ENCODE results near the gene ZNF33B. TPM values are rescaled to one million over a fixed set of nuclear protein-coding genes. Genes with fewer than 3 reads are reported as not detected.
A peak's percentile ranks its signal among the peaks of the same experiment; 100 is the strongest.

Gene ZNF33B
- total RNA-seq, 1 experiment from 2014 or later: 22.7 TPM

DNA sequence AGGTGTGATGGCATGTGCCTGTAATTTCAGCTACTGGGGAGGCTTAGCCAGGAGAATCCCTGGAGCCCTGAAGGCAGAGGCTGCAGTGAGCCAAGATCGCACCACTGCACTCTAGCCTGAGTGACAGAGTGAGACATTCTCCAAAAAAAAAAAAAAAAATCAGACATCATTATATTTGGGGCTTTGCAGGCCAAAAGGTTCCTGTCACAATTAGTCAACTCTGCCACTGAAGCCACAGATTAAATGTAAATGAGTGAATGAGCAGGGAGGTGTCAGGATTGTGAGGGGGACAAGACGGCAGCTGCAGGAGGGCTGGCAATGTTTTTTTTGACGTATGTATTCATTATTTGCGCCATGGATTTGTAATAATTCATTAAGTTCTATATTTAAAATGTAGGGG is 3.3 kb downstream of the ZNF33B start:
- no peak overlapping the region for H3K4me3 Mint-ChIP-seq
- no peak overlapping the region for H3K27ac Mint-ChIP-seq
- no peaks in the 10 kb centered on the region for H3K27me3 Mint-ChIP-seq (ENCODE audit: low read depth)
- peaks cover 23% of the 10 kb centered on the region for H3K4me1 Mint-ChIP-seq
- CTCF ChIA-PET: no interaction called here
- no peak for DNase-seq (ENCODE audit: low spot score)
- POLR2A ChIA-PET: no interaction called here
- H3K36me3 Mint-ChIP-seq: peaks cover 44% of the 10 kb centered on the region
- no peak for ATAC-seq
- TF ChIP-seq, protein P1, sequence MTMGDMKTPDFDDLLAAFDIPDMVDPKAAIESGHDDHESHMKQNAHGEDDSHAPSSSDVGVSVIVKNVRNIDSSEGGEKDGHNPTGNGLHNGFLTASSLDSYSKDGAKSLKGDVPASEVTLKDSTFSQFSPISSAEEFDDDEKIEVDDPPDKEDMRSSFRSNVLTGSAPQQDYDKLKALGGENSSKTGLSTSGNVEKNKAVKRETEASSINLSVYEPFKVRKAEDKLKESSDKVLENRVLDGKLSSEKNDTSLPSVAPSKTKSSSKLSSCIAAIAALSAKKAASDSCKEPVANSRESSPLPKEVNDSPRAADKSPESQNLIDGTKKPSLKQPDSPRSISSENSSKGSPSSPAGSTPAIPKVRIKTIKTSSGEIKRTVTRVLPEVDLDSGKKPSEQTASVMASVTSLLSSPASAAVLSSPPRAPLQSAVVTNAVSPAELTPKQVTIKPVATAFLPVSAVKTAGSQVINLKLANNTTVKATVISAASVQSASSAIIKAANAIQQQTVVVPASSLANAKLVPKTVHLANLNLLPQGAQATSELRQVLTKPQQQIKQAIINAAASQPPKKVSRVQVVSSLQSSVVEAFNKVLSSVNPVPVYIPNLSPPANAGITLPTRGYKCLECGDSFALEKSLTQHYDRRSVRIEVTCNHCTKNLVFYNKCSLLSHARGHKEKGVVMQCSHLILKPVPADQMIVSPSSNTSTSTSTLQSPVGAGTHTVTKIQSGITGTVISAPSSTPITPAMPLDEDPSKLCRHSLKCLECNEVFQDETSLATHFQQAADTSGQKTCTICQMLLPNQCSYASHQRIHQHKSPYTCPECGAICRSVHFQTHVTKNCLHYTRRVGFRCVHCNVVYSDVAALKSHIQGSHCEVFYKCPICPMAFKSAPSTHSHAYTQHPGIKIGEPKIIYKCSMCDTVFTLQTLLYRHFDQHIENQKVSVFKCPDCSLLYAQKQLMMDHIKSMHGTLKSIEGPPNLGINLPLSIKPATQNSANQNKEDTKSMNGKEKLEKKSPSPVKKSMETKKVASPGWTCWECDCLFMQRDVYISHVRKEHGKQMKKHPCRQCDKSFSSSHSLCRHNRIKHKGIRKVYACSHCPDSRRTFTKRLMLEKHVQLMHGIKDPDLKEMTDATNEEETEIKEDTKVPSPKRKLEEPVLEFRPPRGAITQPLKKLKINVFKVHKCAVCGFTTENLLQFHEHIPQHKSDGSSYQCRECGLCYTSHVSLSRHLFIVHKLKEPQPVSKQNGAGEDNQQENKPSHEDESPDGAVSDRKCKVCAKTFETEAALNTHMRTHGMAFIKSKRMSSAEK (CRISPR knock-in tag; IDR thresholded peaks at IDR 0.05; ENCODE audit: borderline replicate concordance): no peak
- TF ChIP-seq, protein P2, sequence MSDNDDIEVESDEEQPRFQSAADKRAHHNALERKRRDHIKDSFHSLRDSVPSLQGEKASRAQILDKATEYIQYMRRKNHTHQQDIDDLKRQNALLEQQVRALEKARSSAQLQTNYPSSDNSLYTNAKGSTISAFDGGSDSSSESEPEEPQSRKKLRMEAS (CRISPR knock-in tag; IDR thresholded peaks at IDR 0.05): no peak
- TF ChIP-seq GTF2I (CRISPR knock-in tag; conservative IDR thresholded peaks at IDR 0.05) (no peak), TP53 (CRISPR knock-in tag; IDR thresholded peaks at IDR 0.05) (no peak), TEAD4 (CRISPR knock-in tag; IDR thresholded peaks at IDR 0.05) (no peak), PRRX2 (CRISPR knock-in tag; IDR thresholded peaks at IDR 0.05) (no peak), NFE2L1 (CRISPR knock-in tag; IDR thresholded peaks at IDR 0.05) (no peak)
- TF ChIP-seq, protein P3, sequence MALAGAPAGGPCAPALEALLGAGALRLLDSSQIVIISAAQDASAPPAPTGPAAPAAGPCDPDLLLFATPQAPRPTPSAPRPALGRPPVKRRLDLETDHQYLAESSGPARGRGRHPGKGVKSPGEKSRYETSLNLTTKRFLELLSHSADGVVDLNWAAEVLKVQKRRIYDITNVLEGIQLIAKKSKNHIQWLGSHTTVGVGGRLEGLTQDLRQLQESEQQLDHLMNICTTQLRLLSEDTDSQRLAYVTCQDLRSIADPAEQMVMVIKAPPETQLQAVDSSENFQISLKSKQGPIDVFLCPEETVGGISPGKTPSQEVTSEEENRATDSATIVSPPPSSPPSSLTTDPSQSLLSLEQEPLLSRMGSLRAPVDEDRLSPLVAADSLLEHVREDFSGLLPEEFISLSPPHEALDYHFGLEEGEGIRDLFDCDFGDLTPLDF (CRISPR knock-in tag; IDR thresholded peaks at IDR 0.05): no peak
- TF ChIP-seq, protein P4, sequence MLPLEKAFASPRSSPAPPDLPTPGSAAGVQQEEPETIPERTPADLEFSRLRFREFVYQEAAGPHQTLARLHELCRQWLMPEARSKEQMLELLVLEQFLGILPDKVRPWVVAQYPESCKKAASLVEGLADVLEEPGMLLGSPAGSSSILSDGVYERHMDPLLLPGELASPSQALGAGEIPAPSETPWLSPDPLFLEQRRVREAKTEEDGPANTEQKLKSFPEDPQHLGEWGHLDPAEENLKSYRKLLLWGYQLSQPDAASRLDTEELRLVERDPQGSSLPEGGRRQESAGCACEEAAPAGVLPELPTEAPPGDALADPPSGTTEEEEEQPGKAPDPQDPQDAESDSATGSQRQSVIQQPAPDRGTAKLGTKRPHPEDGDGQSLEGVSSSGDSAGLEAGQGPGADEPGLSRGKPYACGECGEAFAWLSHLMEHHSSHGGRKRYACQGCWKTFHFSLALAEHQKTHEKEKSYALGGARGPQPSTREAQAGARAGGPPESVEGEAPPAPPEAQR (CRISPR knock-in tag; IDR thresholded peaks at IDR 0.05): no peak
- H3K9me3 Mint-ChIP-seq: no peaks in the 10 kb centered on the region

DNA sequence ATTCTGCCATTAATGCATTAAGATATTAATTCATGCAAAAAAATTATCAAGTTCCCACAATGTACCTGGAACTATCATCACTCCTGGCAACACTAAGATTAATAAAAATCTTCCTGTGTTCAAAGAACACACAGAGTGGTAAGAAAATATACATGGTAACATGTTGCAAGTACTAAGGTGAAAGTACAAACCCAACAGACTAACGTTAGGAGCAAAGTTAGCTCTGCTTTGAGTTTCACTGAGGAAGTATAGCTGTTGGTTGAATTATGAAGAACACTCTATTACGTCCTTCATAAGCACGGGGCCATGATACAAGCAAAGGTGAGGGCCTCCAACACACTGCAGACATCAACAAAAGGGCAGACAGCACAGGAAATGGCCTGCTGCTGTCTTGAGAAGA is 5.8 kb downstream of the ZNF33B start:
- peaks cover 17% of the 10 kb centered on the region for H3K4me1 Mint-ChIP-seq
- CTCF ChIA-PET: no interaction called here
- peaks cover 61% of the 10 kb centered on the region for H3K36me3 Mint-ChIP-seq
- H3K27me3 Mint-ChIP-seq (ENCODE audit: low read depth): no peaks in the 10 kb centered on the region
- POLR2A ChIA-PET: no interaction called here
- DNase-seq (ENCODE audit: low spot score) (no peak), ATAC-seq (no peak)
- H3K9me3 Mint-ChIP-seq: no peaks in the 10 kb centered on the region
- H3K27ac Mint-ChIP-seq: peak overlapping the region; percentile 32; the same call in 1 of the 2 replicates
- H3K4me3 Mint-ChIP-seq: no peak overlapping the region
- TF ChIP-seq GABPB1 (CRISPR knock-in tag; IDR thresholded peaks at IDR 0.05) (no peak), OVOL2 (CRISPR knock-in tag; IDR thresholded peaks at IDR 0.05; ENCODE audit: borderline replicate concordance) (no peak), EMX1 (CRISPR knock-in tag; IDR thresholded peaks at IDR 0.05) (no peak), HMGA2 (CRISPR knock-in tag; IDR thresholded peaks at IDR 0.05) (no peak), NR1H2 (CRISPR knock-in tag; IDR thresholded peaks at IDR 0.05) (no peak), KAT7 (CRISPR knock-in tag; IDR thresholded peaks at IDR 0.05; ENCODE audit: borderline replicate concordance) (no peak), CBFB (CRISPR knock-in tag; IDR thresholded peaks at IDR 0.05; ENCODE audit: low read depth) (no peak), ZNF219 (CRISPR knock-in tag; IDR thresholded peaks at IDR 0.05; ENCODE audit: borderline replicate concordance) (no peak), SMAD3 (CRISPR knock-in tag; IDR thresholded peaks at IDR 0.05; ENCODE audit: borderline replicate concordance) (no peak), NR2C2 (CRISPR knock-in tag; IDR thresholded peaks at IDR 0.05) (no peak), ETV6 (CRISPR knock-in tag; IDR thresholded peaks at IDR 0.05) (no peak), RORB (CRISPR knock-in tag; IDR thresholded peaks at IDR 0.05) (no peak)
- TF ChIP-seq, protein P5, sequence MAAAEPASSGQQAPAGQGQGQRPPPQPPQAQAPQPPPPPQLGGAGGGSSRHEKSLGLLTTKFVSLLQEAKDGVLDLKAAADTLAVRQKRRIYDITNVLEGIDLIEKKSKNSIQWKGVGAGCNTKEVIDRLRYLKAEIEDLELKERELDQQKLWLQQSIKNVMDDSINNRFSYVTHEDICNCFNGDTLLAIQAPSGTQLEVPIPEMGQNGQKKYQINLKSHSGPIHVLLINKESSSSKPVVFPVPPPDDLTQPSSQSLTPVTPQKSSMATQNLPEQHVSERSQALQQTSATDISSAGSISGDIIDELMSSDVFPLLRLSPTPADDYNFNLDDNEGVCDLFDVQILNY (CRISPR knock-in tag; IDR thresholded peaks at IDR 0.05): no peak
- TF ChIP-seq, protein P6, sequence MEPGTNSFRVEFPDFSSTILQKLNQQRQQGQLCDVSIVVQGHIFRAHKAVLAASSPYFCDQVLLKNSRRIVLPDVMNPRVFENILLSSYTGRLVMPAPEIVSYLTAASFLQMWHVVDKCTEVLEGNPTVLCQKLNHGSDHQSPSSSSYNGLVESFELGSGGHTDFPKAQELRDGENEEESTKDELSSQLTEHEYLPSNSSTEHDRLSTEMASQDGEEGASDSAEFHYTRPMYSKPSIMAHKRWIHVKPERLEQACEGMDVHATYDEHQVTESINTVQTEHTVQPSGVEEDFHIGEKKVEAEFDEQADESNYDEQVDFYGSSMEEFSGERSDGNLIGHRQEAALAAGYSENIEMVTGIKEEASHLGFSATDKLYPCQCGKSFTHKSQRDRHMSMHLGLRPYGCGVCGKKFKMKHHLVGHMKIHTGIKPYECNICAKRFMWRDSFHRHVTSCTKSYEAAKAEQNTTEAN (CRISPR knock-in tag; IDR thresholded peaks at IDR 0.05): no peak
- TF ChIP-seq, protein P7, sequence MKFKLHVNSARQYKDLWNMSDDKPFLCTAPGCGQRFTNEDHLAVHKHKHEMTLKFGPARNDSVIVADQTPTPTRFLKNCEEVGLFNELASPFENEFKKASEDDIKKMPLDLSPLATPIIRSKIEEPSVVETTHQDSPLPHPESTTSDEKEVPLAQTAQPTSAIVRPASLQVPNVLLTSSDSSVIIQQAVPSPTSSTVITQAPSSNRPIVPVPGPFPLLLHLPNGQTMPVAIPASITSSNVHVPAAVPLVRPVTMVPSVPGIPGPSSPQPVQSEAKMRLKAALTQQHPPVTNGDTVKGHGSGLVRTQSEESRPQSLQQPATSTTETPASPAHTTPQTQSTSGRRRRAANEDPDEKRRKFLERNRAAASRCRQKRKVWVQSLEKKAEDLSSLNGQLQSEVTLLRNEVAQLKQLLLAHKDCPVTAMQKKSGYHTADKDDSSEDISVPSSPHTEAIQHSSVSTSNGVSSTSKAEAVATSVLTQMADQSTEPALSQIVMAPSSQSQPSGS (CRISPR knock-in tag; IDR thresholded peaks at IDR 0.05; ENCODE audit: borderline replicate concordance, low read depth): no peak
